GM04504 (cell line): ENCODE data around the gene USP17L22.
"Not testable (repeated sequence)": the region's sequence is repeated elsewhere in the genome, so short reads cannot be mapped to it uniquely, and the experiment has no call there.

Experiments used
- DNase-seq: peaks from one replicate; pipeline ENCODE4 v3.0.0-alpha.2; 2012; ENCODE audit warnings: low read depth

The USP17L22 gene

GRCh38 chr4:9267319-9267718 is at the start of gene USP17L22:
Gene USP17L22, plus strand, starts transcription at chr4:9267619. Its CDS starts 0 bp downstream, at chr4:9267619.
- not testable (repeated sequence) for DNase-seq

DNA sequence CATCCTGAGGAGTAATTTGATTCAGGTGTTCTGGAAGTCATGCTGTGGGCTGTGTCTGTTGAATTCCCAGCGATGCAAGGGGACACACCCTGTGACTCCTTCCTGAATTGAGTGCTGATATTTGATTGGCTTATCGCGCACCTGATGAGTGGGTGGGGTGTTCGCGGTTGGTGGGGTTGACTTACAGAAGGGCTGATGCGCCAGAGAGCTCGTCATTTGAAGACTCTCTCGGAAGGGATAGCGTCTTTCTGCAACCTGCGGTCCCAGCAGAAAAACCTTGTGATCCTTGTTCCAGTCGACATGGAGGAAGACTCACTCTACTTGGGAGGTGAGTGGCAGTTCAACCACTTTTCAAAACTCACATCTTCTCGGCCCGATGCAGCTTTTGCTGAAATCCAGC is 47.6 kb upstream of the USP17L22 start, which contains the start of gene USP17L12:
USP17L12 (plus strand) TSS at position 301 of the 400 bp plus-strand sequence; CDS start at position 301, 0 bp downstream.
- DNase-seq, result not testable (repeated sequence)

- DNase-seq, result not testable (repeated sequence)
These were observed 42.8 kb upstream of the USP17L22 start, which contains the start of gene USP17L13 for GRCh38 chr4:9224596-9224995. Gene USP17L13, plus strand, starts transcription at chr4:9224896. Its CDS starts 0 bp downstream, at chr4:9224896.

- DNase-seq, result not testable (repeated sequence)
These were observed 37.2 kb upstream of the USP17L22 start for GRCh38 chr4:9230249-9230648.

DNA sequence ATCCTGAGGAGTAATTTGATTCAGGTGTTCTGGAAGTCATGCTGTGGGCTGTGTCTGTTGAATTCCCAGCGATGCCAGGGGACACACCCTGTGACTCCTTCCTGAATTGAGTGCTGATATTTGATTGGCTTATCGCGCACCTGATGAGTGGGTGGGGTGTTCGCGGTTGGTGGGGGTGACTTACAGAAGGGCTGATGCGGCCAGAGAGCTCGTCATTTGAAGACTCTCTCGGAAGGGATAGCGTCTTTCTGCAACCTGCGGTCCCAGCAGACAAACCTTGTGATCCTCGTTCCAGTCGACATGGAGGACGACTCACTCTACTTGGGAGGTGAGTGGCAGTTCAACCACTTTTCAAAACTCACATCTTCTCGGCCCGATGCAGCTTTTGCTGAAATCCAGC is 33.3 kb upstream of the USP17L22 start, which contains the start of gene USP17L15:
USP17L15 (plus strand) TSS at position 301 of the 400 bp plus-strand sequence; CDS start at position 301, 0 bp downstream.
- not testable (repeated sequence) for DNase-seq

GRCh38 chr4:9238461-9238860 is 29.0 kb upstream of the USP17L22 start:
- DNase-seq, result not testable (repeated sequence)

GRCh38 chr4:9243579-9243978 is 23.8 kb upstream of the USP17L22 start, which contains the start of gene USP17L17:
Gene USP17L17, plus strand, starts transcription at chr4:9243879. Its CDS starts 0 bp downstream, at chr4:9243879.
- DNase-seq, result not testable (repeated sequence)

DNA sequence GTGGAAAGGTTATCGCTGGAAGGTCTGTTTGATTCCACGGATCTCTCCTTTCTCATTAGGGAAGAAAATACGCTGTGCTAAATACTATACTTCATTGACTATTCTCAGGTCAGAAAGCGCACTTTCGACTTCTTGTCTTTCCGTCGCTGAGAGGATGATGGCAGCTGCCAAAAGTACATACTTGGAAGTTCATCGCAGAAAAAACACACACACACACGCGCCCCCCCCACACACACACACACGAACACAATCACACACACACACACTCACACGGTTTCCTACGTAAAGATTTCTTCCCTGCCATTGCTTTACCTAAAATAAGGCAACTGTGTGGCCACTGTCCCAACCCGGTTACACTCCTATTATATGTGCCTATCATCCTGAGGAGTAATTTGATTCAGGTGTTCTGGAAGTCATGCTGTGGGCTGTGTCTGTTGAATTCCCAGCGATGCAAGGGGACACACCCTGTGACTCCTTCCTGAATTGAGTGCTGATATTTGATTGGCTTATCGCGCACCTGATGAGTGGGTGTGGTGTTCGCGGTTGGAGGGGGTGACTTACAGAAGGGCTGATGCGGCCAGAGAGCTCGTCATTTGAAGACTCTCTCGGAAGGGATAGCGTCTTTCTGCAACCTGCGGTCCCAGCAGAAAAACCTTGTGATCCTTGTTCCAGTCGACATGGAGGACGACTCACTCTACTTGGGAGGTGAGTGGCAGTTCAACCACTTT is 19.3 kb upstream of the USP17L22 start, which contains the start of gene USP17L18:
USP17L18 (plus strand) TSS at position 678 of the 728 bp plus-strand sequence; CDS start at position 678, 0 bp downstream.
- not testable (repeated sequence) for DNase-seq

DNA sequence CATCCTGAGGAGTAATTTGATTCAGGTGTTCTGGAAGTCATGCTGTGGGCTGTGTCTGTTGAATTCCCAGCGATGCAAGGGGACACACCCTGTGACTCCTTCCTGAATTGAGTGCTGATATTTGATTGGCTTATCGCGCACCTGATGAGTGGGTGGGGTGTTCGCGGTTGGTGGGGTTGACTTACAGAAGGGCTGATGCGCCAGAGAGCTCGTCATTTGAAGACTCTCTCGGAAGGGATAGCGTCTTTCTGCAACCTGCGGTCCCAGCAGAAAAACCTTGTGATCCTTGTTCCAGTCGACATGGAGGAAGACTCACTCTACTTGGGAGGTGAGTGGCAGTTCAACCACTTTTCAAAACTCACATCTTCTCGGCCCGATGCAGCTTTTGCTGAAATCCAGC is 14.3 kb upstream of the USP17L22 start, which contains the start of gene USP17L19:
USP17L19 (plus strand) TSS at position 301 of the 400 bp plus-strand sequence; CDS start at position 301, 0 bp downstream.
- DNase-seq, result not testable (repeated sequence)

- DNase-seq, result not testable (repeated sequence)
These were observed 9.6 kb upstream of the USP17L22 start, which contains the start of gene USP17L20 for GRCh38 chr4:9257824-9258223. Gene USP17L20, plus strand, starts transcription at chr4:9258124. Its CDS starts 0 bp downstream, at chr4:9258124.

- not testable (repeated sequence) for DNase-seq
These were observed 4.8 kb upstream of the USP17L22 start, which contains the start of gene USP17L21 for GRCh38 chr4:9262572-9262971. Gene USP17L21, plus strand, starts transcription at chr4:9262872. Its CDS starts 0 bp downstream, at chr4:9262872.

DNA sequence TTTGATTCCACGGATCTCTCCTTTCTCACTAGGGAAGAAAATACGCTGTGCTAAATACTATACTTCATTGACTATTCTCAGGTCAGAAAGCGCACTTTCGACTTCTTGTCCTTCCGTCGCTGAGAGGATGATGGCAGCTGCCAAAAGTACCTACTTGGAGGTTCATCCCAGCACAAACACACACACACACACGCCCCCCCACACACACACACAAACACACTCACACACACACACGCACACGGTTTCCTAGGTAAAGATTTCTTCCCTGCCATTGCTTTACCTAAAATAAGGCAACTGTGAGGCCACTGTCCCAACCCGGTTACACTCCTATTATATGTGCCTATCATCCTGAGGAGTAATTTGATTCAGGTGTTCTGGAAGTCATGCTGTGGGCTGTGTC is 4.3 kb downstream of the USP17L22 start:
- not testable (repeated sequence) for DNase-seq
